ENCODE data around the gene DSCAM.

GRCh38 chr21:40425981-40426380 lies 421.0 kb downstream of the DSCAM start:
- TF ChIP-seq CTCF (conservative IDR thresholded peaks at IDR 0.05 in 1 of 2, IDR thresholded peaks at IDR 0.05 in 1 of 2; ENCODE audit: low read depth in 1 of 2, low read length in 2 of 2), result no peak
- no peak for TF ChIP-seq EZH2 (IDR thresholded peaks at IDR 0.05; ENCODE audit: low read length, missing control alignments)
